ENCODE measurements around the gene GRID1. TPM values are rescaled to one million over a fixed set of nuclear protein-coding genes. Genes with fewer than 3 reads are reported as not detected.

The GRID1 gene
- total RNA-seq, 2 donors from 2014 or later: not detected

GRCh38 chr10:85647741-85648140, 718.9 kb downstream of the GRID1 start:
- H3K36me3 Mint-ChIP-seq: no peaks in the 10 kb centered on the region

DNA sequence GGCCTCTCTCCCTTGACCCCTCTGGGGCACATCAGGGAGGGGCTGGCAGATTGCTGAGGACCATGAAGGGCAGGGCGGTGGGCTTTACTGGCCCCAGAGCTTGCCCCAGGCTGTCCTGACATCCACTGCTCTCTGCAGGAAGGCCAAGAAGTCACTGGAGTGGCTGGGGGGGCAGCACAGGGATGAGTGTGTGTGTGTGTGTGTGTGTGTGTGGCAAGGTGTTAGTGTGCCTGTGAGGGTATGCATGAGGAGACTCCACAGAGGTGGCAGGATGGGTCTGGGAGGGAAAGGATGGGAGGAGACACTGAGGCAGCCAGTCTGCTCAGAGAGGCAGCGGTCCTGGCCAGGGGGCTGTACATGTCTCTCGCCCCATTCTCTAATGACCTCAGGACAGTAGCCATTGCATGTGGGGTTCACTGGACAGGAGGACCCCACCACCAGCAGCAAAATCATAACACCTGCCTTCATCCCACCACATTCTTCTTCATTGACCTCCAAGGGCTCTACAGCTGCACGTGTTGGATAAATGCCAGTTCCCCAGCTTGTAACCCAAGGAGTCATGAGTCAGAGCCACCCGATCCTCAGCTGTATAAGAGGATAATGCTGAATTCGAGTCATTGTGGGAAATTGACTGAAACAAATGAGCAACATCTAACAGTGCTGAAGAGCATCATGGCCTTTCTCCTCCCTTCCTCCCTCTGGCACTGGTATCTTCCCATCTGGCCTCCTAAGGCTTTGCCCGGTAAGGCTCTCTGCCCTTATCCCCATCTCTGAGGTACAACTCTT, 720.5 kb downstream of the GRID1 start:
- Mint-ChIP-seq H3K27ac (no peak overlapping the region), H3K4me1 (ENCODE audit: low read depth in 2 of 2) (no peaks in the 10 kb centered on the region), H3K27me3 (no peaks in the 10 kb centered on the region), H3K4me3 (no peak overlapping the region), H3K36me3 (no peaks in the 10 kb centered on the region), H3K9me3 (peaks cover 4% of the 10 kb centered on the region)
- DNase-seq (ENCODE audit: low spot score) (no peak), ATAC-seq (peak in 1 of 2 donors; percentile 25)

More at GRCh38 chr10:85647741-85648140, 718.9 kb downstream of the GRID1 start:
- H3K9me3 Mint-ChIP-seq: peaks cover 4% of the 10 kb centered on the region
- no peaks in the 10 kb centered on the region for H3K4me1 Mint-ChIP-seq (ENCODE audit: low read depth in 2 of 2)
- H3K27me3 Mint-ChIP-seq: no peaks in the 10 kb centered on the region
- DNase-seq (ENCODE audit: low spot score) (no peak), ATAC-seq (no peak)
- no peak overlapping the region for H3K4me3 Mint-ChIP-seq
- H3K27ac Mint-ChIP-seq: no peak overlapping the region

DNA sequence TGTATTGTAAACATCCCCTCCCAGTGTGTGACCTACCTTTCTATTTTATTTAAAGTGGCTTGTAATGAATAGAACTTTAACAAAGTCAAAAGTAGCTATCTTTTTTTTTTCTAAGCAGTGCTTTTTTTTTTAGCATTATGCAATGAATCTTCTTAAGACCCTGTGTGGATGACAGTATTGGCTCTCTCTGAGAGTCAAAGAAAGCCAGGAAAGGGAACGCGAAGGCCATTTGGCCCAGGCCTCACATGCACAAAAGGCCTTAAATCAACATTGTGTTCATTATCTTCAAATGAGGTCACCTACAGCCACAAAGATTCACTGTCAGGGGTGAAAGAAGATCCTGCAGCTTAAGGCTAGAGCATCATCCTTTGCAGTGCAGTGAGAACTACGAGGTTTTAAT, 721.5 kb downstream of the GRID1 start:
- Mint-ChIP-seq H3K4me3 (no peak overlapping the region), H3K9me3 (peaks cover 4% of the 10 kb centered on the region), H3K4me1 (ENCODE audit: low read depth in 2 of 2) (no peaks in the 10 kb centered on the region), H3K27ac (no peak overlapping the region), H3K36me3 (no peaks in the 10 kb centered on the region), H3K27me3 (no peaks in the 10 kb centered on the region)
- no peak for ATAC-seq
- DNase-seq (ENCODE audit: low spot score): no peak

DNA sequence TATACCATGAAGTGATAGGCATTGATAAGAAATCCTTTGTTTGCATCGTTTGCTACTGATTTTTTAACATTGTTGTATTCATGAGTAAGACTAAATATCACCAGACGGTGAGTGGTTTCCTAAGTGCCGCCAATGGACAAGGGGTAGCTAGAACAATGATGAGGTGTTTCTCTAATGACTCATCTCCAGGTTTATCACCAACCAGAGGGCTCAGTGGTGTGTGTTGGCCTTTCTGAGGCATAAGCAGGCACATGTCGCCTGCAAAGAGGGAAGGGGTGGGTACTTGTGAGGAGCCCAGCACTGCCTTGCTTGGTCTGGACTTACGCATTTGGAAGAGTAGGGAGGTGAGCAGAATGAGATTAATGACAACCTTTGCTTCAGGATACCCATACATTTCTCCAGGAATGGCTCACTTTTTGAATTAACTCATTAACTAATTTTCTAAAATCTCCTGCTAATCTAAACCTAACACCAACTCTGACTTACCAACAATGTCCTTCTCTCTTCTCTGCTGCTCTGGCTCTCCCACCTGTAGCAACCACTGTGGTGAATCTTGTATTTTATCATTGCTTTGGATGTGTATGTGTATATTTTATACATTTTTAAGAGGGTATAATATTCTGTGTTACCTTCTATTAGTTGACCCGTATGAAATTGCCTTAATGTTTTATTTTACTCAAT, 722.6 kb downstream of the GRID1 start:
- H3K4me3 Mint-ChIP-seq: no peak overlapping the region
- DNase-seq (ENCODE audit: low spot score) (no peak), ATAC-seq (no peak)
- peaks cover 4% of the 10 kb centered on the region for H3K9me3 Mint-ChIP-seq
- no peaks in the 10 kb centered on the region for H3K27me3 Mint-ChIP-seq
- H3K4me1 Mint-ChIP-seq (ENCODE audit: low read depth in 2 of 2): no peaks in the 10 kb centered on the region
- no peak overlapping the region for H3K27ac Mint-ChIP-seq
- no peaks in the 10 kb centered on the region for H3K36me3 Mint-ChIP-seq

DNA sequence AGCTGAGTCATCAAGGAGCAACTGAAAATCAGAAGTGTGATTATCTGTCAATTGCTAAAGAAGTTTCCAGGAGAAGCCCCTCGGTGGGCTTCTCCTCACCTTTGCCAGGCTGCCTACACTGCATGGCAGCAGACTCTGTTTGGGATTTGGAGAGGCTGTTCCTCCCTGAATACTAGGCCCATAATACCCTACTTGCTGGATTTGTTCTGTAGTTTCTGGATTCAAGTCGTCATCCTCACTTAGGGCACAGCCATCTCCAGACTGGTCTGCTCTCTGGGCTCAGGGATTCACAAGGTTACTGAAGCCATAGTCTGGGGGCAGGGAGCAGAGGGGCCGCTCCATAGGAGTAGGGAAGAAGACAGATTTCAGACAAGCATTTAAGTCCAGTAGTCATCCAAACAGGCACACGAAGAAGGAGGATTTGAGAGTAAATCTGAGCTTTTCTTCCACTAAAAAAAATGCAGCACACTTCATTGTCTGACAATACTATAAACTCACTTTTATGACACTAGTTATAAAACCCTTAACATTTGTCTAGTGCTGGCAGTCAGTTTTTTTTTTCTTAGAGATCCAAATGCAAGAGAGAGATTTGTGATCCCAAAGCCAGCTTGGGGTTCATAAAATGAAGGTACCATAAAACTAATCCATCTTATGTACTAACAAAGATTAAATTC, 723.3 kb downstream of the GRID1 start:
- DNase-seq (ENCODE audit: low spot score): no peak
- no peaks in the 10 kb centered on the region for H3K4me1 Mint-ChIP-seq (ENCODE audit: low read depth in 2 of 2)
- H3K36me3 Mint-ChIP-seq: no peaks in the 10 kb centered on the region
- H3K27ac Mint-ChIP-seq: no peak overlapping the region
- no peak for ATAC-seq
- H3K9me3 Mint-ChIP-seq: peaks cover under 1% of the 10 kb centered on the region
- no peaks in the 10 kb centered on the region for H3K27me3 Mint-ChIP-seq
- H3K4me3 Mint-ChIP-seq: no peak overlapping the region

DNA sequence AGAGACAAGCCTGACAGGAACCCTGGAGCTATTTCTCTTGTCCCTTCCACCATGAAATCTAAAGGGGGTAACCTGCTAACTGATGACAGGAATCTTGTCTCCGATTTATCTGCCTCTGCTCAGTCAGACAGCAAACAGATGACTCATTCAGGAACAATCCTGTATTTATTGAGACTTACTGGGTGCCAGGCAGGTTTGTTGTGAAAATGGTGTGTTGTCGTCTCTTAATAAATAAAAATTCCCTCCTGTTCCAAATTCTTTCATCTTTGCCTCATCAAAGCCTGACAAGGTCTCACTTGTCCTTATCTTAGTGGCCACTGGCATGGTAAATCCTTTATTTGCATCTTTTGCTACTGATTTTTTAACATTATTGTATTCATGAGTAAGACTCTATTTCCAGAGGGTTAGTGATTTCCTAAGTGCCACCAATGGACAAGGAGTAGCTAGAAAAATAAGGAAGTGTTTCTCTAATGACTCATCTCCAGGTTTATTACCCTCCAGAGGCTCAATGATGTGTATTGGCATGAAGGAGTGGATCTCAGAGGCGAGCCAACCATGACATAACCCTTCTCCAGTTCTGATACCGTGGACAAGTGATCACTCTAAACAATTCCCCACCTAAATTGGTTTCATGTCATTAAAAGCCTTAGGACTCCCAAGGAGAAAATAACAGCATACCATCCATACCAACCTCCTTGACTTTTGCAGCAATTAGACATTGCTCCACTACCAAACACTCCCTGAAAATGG, 724.0 kb downstream of the GRID1 start:
- peaks cover 0 to 5% of the 10 kb centered on the region in 2 donors for H3K27me3 Mint-ChIP-seq
- H3K4me1 Mint-ChIP-seq (ENCODE audit: low read depth in 2 of 2): no peaks in the 10 kb centered on the region
- H3K36me3 Mint-ChIP-seq: no peaks in the 10 kb centered on the region
- no peaks in the 10 kb centered on the region for H3K9me3 Mint-ChIP-seq
- ATAC-seq (no peak), DNase-seq (ENCODE audit: low spot score) (no peak)
- H3K4me3 Mint-ChIP-seq: no peak overlapping the region
- H3K27ac Mint-ChIP-seq: no peak overlapping the region

- Mint-ChIP-seq H3K27me3 (peaks cover 0 to 6% of the 10 kb centered on the region in 2 donors), H3K9me3 (no peaks in the 10 kb centered on the region), H3K27ac (no peak overlapping the region), H3K36me3 (no peaks in the 10 kb centered on the region), H3K4me1 (ENCODE audit: low read depth in 2 of 2) (no peaks in the 10 kb centered on the region), H3K4me3 (no peak overlapping the region)
- no peak for ATAC-seq
- DNase-seq (ENCODE audit: low spot score): no peak
Measured at GRCh38 chr10:85642082-85642420, 724.5 kb downstream of the GRID1 start.

DNA sequence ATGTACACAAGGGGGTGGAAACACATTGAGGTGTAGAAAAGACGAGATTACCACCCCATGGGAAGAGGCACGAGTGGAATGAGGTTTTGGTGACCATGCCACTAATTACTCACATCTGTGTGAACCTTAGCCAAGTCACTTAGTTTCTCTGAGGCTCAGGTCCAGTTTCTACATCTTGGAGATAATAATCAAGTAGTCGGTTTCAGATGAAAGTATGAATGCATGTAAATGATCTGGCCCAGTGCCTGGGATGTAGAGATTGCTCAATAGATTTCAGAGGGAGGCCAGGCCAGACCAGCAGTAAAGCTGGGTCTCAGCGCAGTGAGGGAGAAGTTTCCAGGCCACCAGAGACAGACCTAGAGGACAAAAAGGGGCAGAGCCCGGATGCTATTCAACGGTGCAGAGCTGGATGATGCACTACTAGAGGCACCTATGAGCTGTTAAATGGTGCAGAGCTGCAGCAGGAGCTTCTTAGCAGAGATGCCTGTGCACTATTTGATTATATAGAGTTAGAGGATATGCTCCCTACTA, 725.1 kb downstream of the GRID1 start:
- Mint-ChIP-seq H3K4me3 (no peak overlapping the region), H3K27ac (no peak overlapping the region), H3K36me3 (no peaks in the 10 kb centered on the region), H3K9me3 (no peaks in the 10 kb centered on the region), H3K27me3 (peaks cover 0 to 6% of the 10 kb centered on the region in 2 donors), H3K4me1 (ENCODE audit: low read depth in 2 of 2) (no peaks in the 10 kb centered on the region)
- ATAC-seq (no peak), DNase-seq (ENCODE audit: low spot score) (no peak)

DNA sequence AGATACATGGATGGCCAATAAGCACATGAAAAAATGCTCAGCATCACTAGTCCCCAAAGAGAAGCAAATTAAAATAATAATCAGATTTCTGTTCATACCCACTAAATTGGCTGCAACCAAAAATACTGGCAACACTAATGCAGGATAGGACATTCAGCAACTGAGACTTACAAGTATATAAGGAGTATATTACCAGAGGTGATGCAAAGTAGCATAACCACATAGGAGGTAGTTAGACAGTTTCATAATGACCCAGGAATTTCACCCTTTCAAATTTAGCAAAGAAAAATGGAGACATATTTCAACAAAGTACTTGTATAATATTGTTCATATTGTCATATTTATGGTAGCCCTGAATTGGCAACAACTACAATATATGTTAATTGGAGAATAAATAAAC, 727.8 kb downstream of the GRID1 start:
- H3K9me3 Mint-ChIP-seq: peaks cover 2% of the 10 kb centered on the region
- no peak overlapping the region for H3K27ac Mint-ChIP-seq
- H3K4me1 Mint-ChIP-seq (ENCODE audit: low read depth in 2 of 2): no peaks in the 10 kb centered on the region
- DNase-seq (ENCODE audit: low spot score): no peak
- ATAC-seq: no peak
- H3K4me3 Mint-ChIP-seq: no peak overlapping the region
- H3K27me3 Mint-ChIP-seq: peaks cover 0 to 6% of the 10 kb centered on the region in 2 donors
- H3K36me3 Mint-ChIP-seq: no peaks in the 10 kb centered on the region

DNA sequence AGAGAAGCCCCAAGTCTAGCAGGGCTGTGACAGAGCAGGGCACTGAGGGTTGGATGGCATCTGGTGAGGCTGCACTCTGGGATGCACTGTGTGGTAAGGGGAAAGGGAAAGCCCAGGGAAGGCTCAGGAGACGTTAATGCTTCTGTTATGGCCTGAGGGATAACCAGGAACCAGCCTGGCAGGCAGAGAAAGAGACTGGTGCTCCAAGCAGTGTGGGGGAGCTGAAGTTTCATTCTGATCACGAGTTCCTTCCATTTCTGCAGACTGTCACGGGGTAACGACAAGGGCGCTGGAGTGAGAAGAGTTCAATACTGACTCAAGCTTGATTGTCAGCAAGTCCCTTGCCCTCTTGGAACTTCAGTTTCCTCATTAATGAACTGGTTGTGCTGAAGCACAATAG, 730.9 kb downstream of the GRID1 start:
- ATAC-seq (peak in 1 of 2 donors; percentile 32), DNase-seq (ENCODE audit: low spot score) (no peak)
- no peak overlapping the region for H3K4me3 Mint-ChIP-seq
- H3K9me3 Mint-ChIP-seq: peaks cover 2% of the 10 kb centered on the region
- H3K27ac Mint-ChIP-seq: no peak overlapping the region
- no peaks in the 10 kb centered on the region for H3K36me3 Mint-ChIP-seq
- no peaks in the 10 kb centered on the region for H3K4me1 Mint-ChIP-seq (ENCODE audit: low read depth in 2 of 2)
- peaks cover 0 to 6% of the 10 kb centered on the region in 2 donors for H3K27me3 Mint-ChIP-seq

- H3K36me3 Mint-ChIP-seq: no peaks in the 10 kb centered on the region
- no peak for DNase-seq (ENCODE audit: low spot score)
- no peaks in the 10 kb centered on the region for H3K9me3 Mint-ChIP-seq
- no peak overlapping the region for H3K27ac Mint-ChIP-seq
- H3K27me3 Mint-ChIP-seq: peaks cover 0 to 7% of the 10 kb centered on the region in 2 donors
- no peaks in the 10 kb centered on the region for H3K4me1 Mint-ChIP-seq (ENCODE audit: low read depth in 2 of 2)
- ATAC-seq: no peak
- H3K4me3 Mint-ChIP-seq: no peak overlapping the region
Measured at GRCh38 chr10:85624511-85624910, 742.1 kb downstream of the GRID1 start.

DNA sequence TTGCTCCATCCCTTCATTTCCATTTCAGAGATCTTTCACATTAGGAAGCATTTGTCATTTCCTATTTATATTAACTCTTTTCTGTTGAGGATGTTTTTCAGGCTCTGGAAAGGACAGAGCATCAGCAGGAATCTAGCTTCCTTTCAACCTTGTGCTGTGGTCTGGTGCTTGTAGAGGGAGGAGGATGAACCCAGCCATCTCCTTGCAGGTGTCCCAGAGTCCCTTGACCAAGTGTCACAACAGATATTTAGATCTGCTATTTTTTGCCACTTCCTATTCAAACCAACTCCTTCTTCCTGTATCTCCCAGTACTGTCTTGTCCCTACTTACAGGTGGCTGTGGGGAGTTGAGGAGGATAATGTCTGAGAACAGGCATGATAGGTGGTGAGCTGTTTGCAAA, 742.8 kb downstream of the GRID1 start:
- no peaks in the 10 kb centered on the region for H3K36me3 Mint-ChIP-seq

DNA sequence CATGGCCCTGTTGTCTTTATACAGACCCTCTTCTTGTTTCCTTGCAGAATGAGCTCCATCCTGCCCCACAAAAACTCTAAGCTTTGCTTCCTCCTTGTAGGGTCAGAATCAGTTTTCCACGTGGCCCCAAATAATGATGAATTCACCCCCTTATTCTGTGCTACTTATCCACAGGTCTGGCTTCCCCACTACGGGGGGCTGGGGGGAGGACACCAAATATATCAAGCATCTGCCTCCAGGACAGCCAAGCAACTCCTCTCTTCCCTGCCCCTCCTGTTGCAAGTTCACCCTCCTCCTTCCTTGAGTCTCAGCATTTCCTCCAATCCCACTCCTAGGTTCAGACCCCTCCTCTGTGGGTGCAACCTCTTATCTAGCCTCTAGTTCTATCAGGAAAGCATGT, 743.3 kb downstream of the GRID1 start:
- ATAC-seq (no peak), DNase-seq (ENCODE audit: low spot score) (no peak)
- H3K4me1 Mint-ChIP-seq (ENCODE audit: low read depth in 2 of 2): no peaks in the 10 kb centered on the region
- no peaks in the 10 kb centered on the region for H3K36me3 Mint-ChIP-seq
- H3K4me3 Mint-ChIP-seq: no peak overlapping the region
- H3K27ac Mint-ChIP-seq: no peak overlapping the region
- H3K27me3 Mint-ChIP-seq: peaks cover 0 to 7% of the 10 kb centered on the region in 2 donors
- H3K9me3 Mint-ChIP-seq: no peaks in the 10 kb centered on the region

More for the DNA sequence above, 742.8 kb downstream of the GRID1 start:
- DNase-seq (ENCODE audit: low spot score) (no peak), ATAC-seq (no peak)
- H3K9me3 Mint-ChIP-seq: no peaks in the 10 kb centered on the region
- H3K4me3 Mint-ChIP-seq: no peak overlapping the region
- H3K4me1 Mint-ChIP-seq (ENCODE audit: low read depth in 2 of 2): no peaks in the 10 kb centered on the region
- H3K27me3 Mint-ChIP-seq: peaks cover 0 to 7% of the 10 kb centered on the region in 2 donors
- H3K27ac Mint-ChIP-seq: no peak overlapping the region
